Vagina (tissue), 2 donors: ENCODE results near the gene CST4.

Experiments used
- CTCF ChIP-seq, 3 experiments: fragments of 450-650 bp in 2 of 3; fragments of 200-600 bp in 1 of 3; sonication (generic) in 1 of 3; IDR thresholded peaks; one replicate each; pipeline ENCODE4 v1.5.1; 2017 to 2019; ENCODE audit warnings: antibody characterized with exemption in 3 of 3, mild to moderate bottlenecking in 2 of 3, moderate library complexity in 2 of 3
- POLR2A ChIP-seq, 2 donors: fragments of 450-650 bp; IDR thresholded peaks; one replicate each; pipeline ENCODE4 v1.6.1; 2017; ENCODE audit warnings: antibody characterized with exemption in 2 of 2, mild to moderate bottlenecking in 2 of 2, moderate library complexity in 2 of 2

GRCh38 chr20:23666189-23666588 lies 22.6 kb downstream of the CST4 start:
- TF ChIP-seq POLR2A (IDR thresholded peaks at IDR 0.05) (no peak), CTCF (IDR thresholded peaks at IDR 0.05) (no peak)
